Stimulated activated effector memory CD8-positive, alpha-beta T cell treated with anti-CD3 and anti-CD28 coated beads, Interleukin-12 subunit alpha, Interleukin-12 subunit beta, amount 100 ng/mL, for 72 hours (primary cell): Measurements from ENCODE around the gene CLEC10A.

Source experiments
- ATAC-seq: fragments of 150-1000 bp; cut with Tn5 transposase; 2 replicates; pipeline ENCODE4 v1.10.0; 2021
- DNase-seq, 2 donors: peaks; one replicate each; pipeline ENCODE4 v3.0.0; 2021 to 2022; ENCODE audit warnings: low spot score in 2 of 2
- H3K27ac Mint-ChIP-seq: one replicate; pipeline ENCODE4 v1.8.0; 2022; ENCODE audit warnings: mild to moderate bottlenecking, mixed read lengths
- H3K36me3 Mint-ChIP-seq: one replicate; pipeline ENCODE4 v1.8.0; 2022; ENCODE audit warnings: mild to moderate bottlenecking, mixed read lengths
- H3K4me1 Mint-ChIP-seq: one replicate; pipeline ENCODE4 v1.8.0; 2022; ENCODE audit warnings: mixed read lengths
- H3K4me3 Mint-ChIP-seq: one replicate; pipeline ENCODE4 v1.8.0; 2022; ENCODE audit warnings: mild to moderate bottlenecking, mixed read lengths
- H3K9me3 Mint-ChIP-seq: one replicate; pipeline ENCODE4 v1.8.0; 2022; ENCODE audit warnings: mixed read lengths

CLEC10A gene

DNA sequence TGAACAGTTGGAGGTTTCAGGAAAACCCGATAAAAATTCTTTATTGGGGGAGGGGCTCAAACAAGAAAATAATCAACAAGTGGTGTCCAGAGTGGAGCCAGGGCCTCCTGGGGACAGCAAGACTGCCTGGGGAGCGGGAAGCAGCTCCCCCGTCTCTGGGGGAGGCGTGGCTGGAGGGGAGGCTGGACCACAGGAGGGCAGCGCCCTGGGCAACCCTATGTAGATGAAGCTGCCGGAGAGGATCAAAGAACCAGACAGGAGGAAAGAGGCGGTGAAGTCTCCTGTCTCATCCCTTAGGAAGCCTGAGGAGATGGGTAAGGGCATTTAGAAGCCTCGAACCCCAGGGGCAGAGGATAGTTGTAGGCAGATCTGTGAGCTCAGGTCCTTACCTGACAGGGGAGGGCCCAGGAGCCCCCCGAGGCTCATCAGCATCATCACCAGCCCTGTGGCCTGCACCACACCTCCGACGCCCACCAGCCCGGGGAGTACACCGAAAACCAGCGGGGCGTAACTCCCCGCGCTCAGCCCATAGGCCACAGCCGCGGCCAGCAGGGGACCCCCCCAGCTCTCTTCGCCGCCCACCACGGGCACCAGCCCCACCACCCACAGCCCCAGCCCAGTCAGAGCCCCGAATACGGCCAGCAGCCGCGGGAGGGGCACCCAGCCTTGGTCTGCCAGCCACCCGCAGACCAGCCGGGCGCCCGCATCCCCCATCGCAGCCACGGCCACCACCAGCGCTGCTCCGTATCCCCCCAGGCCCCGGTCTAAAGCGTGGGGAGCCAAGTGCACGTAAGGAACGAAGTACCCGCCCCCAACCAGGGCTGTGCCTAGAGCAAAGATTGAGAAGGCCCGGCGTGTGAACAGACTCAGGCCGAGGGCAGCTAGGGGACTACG lies 38.2 kb downstream of the CLEC10A start:
- peaks cover 16% of the 10 kb centered on the region for H3K36me3 Mint-ChIP-seq
- no peaks in the 10 kb centered on the region for H3K9me3 Mint-ChIP-seq
- peaks cover 47% of the 10 kb centered on the region for H3K4me1 Mint-ChIP-seq
- DNase-seq (peak in 1 of 2 donors; percentile 26), ATAC-seq (peak; percentile 48)
- peak overlapping the region; percentile 78 for H3K4me3 Mint-ChIP-seq
- H3K27ac Mint-ChIP-seq, result peak overlapping the region; percentile 93

DNA sequence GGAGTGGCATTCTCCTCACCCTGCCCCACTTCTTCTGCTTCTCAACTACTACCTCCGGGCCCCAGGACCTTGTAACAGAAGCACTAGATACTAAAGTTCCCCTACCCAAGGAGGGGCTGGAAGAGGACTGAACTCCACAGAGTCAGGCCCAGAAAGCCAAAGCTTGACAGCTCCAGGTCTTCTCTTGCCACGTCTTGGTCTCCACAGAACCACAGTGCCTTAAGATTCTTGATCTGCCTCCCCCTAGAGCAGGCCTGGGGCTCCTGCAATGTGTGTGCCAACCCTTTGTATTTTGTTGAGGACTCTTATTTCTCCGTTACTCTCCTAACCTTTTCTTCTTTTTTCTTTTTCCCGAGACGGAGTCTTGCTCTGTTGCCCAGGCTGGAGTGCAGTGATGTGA lies 40.2 kb downstream of the CLEC10A start:
- peak overlapping the region; percentile 78 for H3K27ac Mint-ChIP-seq
- no peak for ATAC-seq

DNA sequence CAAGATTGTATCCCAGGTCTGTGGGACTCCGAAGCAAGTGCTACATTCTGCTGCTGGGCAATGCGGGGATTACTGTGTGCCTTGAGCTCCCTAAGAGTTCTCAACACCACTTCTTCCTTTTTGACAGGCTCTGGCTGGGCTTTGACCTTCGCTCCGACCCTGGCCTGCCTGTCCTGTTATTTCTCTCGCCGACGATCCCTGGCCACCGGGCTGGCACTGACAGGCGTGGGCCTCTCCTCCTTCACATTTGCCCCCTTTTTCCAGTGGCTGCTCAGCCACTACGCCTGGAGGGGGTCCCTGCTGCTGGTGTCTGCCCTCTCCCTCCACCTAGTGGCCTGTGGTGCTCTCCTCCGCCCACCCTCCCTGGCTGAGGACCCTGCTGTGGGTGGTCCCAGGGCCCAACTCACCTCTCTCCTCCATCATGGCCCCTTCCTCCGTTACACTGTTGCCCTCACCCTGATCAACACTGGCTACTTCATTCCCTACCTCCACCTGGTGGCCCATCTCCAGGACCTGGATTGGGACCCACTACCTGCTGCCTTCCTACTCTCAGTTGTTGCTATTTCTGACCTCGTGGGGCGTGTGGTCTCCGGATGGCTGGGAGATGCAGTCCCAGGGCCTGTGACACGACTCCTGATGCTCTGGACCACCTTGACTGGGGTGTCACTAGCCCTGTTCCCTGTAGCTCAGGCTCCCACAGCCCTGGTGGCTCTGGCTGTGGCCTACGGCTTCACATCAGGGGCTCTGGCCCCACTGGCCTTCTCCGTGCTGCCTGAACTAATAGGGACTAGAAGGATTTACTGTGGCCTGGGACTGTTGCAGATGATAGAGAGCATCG lies 41.8 kb downstream of the CLEC10A start:
- Mint-ChIP-seq H3K4me1 (peaks cover 65% of the 10 kb centered on the region), H3K27ac (peak overlapping the region; percentile 65), H3K9me3 (no peaks in the 10 kb centered on the region), H3K36me3 (peaks cover 26% of the 10 kb centered on the region), H3K4me3 (peak overlapping the region; percentile 95)
- ATAC-seq (no peak), DNase-seq (no peak)

More for the DNA sequence above, 40.2 kb downstream of the CLEC10A start:
- peaks cover 55% of the 10 kb centered on the region for H3K4me1 Mint-ChIP-seq
- H3K9me3 Mint-ChIP-seq, result no peaks in the 10 kb centered on the region
- no peak for DNase-seq
- peaks cover 26% of the 10 kb centered on the region for H3K36me3 Mint-ChIP-seq
- H3K4me3 Mint-ChIP-seq, result no peak overlapping the region

DNA sequence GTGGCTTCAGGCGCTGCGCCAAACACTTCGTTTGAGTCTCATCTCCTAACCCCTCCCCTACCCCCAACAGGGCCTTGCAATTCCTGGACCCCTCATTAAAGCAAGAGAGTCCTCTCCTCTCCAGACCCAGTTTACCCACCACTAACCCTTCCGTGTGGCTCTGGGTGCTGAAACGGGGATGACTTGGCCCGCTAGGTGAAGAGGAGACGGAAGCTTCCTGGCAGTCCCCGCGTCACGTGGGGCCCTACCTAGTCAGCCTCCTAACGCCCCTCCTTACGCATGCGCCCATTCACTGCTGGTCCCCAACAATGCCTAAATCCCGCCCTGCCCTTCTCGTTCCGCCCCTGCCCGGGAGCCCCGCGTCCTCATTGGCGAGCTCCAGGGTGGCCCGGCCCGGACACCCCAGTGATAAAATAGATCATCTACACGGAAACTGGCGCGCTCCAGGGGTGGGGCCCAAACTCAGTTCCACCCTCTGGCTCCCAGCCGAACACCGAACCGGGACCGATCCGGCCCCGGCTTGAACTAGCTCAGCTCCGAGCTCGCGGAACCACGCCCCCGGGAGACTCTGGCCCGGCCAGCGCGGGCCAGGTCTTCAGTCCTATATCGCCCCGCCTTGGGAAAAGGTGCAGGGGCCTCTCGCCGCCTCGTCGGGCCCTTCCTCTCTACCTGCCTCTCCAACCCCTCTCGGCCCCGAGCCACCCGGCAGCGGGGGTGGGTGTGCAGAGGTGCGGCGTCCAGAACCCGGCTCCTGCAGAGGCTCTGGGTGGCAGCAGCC lies 44.3 kb downstream of the CLEC10A start, which contains the start of gene SLC16A13:
TSS of gene SLC16A13 (plus strand) at position 425 of the 778 bp plus-strand sequence. CDS start 368 bp downstream, outside the sequence.
- H3K36me3 Mint-ChIP-seq, result peaks cover 20% of the 10 kb centered on the region
- DNase-seq (peak; percentile 89 to 98), ATAC-seq (peak; percentile 95)
- no peaks in the 10 kb centered on the region for H3K9me3 Mint-ChIP-seq
- peaks cover 66% of the 10 kb centered on the region for H3K4me1 Mint-ChIP-seq
- H3K4me3 Mint-ChIP-seq, result peak within 1 kb of the TSS; percentile 95
- H3K27ac Mint-ChIP-seq, result peak within 1 kb of the TSS; percentile 99

DNA sequence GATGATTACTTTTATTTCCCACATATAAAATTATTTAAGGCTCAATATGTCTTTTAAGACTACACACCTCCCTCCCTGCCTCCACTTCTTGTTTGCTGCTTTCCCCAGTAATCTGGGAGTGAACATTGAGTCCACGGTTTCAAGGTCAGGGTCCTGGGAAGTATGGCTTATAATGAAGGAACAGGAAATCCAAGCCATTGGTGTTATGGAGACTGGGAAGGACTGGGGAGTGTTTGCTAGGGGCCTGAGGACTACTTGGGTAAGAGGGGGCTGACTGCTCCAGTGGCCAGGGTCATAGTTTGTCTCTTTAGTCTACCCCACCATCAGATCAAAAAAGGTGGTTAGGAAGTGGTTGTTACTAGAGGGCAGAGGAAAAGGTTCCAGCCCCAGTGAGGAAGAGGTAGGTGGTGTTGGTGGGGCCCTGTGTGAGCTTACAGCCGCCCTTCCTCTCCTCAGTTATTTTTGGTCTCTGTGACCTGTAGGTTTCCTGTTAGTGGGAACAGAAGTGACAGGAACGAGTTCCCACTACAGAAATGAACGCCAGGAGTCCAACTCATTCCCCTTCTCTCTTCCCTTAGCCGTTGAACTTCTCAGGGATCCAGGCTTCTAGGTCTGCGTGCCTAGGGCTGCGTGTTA lies 45.0 kb downstream of the CLEC10A start:
- no peaks in the 10 kb centered on the region for H3K9me3 Mint-ChIP-seq
- peaks cover 19% of the 10 kb centered on the region for H3K36me3 Mint-ChIP-seq
- peak overlapping the region; percentile 99 for H3K27ac Mint-ChIP-seq
- H3K4me1 Mint-ChIP-seq, result peaks cover 73% of the 10 kb centered on the region
- ATAC-seq (peak; percentile 71), DNase-seq (no peak)
- H3K4me3 Mint-ChIP-seq, result peak overlapping the region; percentile 95

DNA sequence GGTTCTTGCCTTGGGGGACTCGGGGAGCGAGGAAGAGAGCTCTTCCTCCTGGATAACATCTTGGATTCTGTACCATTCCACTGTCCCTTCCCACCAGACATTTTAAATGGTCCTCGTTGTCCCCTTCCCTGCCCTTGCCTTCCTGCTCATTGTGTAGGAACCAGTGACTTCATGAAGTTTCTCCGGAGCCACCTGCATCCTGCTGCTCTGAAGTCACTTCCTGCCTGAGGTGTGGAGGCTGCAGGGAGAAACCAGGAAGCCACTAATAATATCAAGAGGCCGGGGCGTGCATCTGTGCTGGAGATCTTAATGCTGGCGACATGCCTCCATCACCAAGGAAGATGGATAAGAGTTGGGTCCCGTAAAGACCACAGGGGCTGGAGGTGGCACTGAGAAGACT lies 50.4 kb downstream of the CLEC10A start:
- no peak for DNase-seq
- Mint-ChIP-seq H3K27ac (peak overlapping the region; percentile 86), H3K4me1 (peaks cover 54% of the 10 kb centered on the region), H3K36me3 (no peaks in the 10 kb centered on the region), H3K4me3 (peak overlapping the region; percentile 49), H3K9me3 (no peaks in the 10 kb centered on the region)
- ATAC-seq, result peak; percentile 76

DNA sequence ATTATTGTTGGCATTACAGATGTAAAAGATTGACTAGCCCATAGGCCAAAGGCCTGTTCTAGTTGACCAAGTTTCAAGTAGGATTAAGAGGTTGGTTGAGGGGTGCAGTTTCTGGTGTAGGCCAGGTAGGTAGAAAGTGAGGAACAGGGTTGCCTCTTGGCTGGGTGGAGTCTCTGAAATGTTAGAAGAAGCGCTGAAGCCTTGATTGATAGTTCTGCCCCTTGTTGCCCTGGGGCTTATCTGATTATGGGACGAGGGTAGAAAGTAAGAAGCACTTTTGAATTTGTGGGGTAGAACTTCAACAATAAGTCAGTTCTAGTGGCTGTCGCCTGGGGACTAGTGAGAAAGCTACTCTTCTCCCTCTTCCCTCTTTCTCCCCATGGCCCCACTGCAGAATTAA lies 51.0 kb downstream of the CLEC10A start:
- no peaks in the 10 kb centered on the region for H3K9me3 Mint-ChIP-seq
- H3K36me3 Mint-ChIP-seq, result peaks cover 2% of the 10 kb centered on the region
- DNase-seq (no peak), ATAC-seq (no peak)
- peak overlapping the region; percentile 86 for H3K27ac Mint-ChIP-seq
- peaks cover 52% of the 10 kb centered on the region for H3K4me1 Mint-ChIP-seq
- H3K4me3 Mint-ChIP-seq, result peak overlapping the region; percentile 49

DNA sequence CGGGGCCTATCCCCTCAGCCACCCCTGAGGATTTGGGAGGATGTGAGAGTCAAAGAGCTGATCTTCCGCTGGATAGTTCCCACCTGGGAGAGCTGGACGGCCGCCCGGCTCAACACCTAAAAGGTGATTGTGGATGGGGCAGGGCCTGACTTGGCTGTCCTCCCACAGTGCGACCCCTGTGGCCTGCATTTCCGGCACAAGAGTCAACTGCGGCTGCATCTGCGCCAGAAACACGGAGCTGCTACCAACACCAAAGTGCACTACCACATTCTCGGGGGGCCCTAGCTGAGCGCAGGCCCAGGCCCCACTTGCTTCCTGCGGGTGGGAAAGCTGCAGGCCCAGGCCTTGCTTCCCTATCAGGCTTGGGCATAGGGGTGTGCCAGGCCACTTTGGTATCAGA lies 52.7 kb downstream of the CLEC10A start:
- H3K36me3 Mint-ChIP-seq, result peaks cover 16% of the 10 kb centered on the region
- peaks cover 55% of the 10 kb centered on the region for H3K4me1 Mint-ChIP-seq
- no peak for ATAC-seq
- H3K4me3 Mint-ChIP-seq, result no peak overlapping the region
- no peak for DNase-seq
- no peaks in the 10 kb centered on the region for H3K9me3 Mint-ChIP-seq
- peak overlapping the region; percentile 86 for H3K27ac Mint-ChIP-seq

DNA sequence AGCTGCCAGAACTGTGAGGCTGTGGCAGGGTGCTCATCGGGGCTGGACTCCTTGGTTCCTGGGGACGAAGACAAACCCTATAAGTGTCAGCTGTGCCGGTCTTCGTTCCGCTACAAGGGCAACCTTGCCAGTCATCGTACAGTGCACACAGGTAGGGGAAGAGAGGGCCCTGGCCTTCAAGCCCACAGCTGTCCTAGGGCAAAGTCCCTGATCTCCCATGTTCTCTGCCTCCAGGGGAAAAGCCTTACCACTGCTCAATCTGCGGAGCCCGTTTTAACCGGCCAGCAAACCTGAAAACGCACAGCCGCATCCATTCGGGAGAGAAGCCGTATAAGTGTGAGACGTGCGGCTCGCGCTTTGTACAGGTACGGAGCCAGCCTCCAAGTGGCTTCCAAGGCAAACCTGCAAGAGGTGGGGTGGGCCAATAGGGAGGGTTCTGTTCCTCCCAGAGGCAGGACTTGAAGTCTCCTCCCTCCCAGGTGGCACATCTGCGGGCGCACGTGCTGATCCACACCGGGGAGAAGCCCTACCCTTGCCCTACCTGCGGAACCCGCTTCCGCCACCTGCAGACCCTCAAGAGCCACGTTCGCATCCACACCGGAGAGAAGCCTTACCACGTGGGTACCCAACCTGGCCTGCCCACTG lies 53.5 kb downstream of the CLEC10A start:
- no peaks in the 10 kb centered on the region for H3K9me3 Mint-ChIP-seq
- peak overlapping the region; percentile 40 for H3K27ac Mint-ChIP-seq
- ATAC-seq, result no peak
- peaks cover 18% of the 10 kb centered on the region for H3K36me3 Mint-ChIP-seq
- peaks cover 56% of the 10 kb centered on the region for H3K4me1 Mint-ChIP-seq
- DNase-seq, result no peak
- H3K4me3 Mint-ChIP-seq, result no peak overlapping the region

DNA sequence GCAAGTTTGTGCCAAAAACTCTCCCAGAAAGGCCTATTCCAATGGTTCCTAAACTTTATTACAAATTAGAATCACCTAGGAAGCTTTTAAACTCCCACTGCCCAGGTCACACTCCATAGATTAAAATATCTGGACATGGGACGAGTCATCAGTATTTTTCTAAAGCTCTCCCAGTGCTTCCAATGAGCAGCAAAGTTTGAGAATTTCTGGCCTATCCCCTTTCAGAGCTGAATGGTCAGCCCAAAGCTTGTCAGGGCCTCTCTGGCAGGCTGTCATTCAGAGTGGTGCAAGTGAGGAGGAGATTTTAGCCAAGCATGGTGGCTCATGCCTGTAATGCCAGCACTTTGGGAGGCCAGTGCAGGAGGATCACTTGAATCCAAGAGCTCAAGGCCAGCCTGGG lies 54.8 kb downstream of the CLEC10A start:
- H3K9me3 Mint-ChIP-seq, result no peaks in the 10 kb centered on the region
- ATAC-seq, result no peak

More for the DNA sequence above, 54.8 kb downstream of the CLEC10A start:
- DNase-seq, result no peak
- Mint-ChIP-seq H3K4me1 (peaks cover 62% of the 10 kb centered on the region), H3K27ac (no peak overlapping the region), H3K36me3 (peaks cover 25% of the 10 kb centered on the region), H3K4me3 (no peak overlapping the region)
